HEK293 (cell line): Measurements from ENCODE around the gene NOC4L.

Source experiments
- BCL6B ChIP-seq: fragments of 450-650 bp; formaldehyde crosslinking; IDR thresholded peaks from 2 replicates; pipeline ENCODE4 v1.5.1; 2017; ENCODE audit warnings: missing biosample characterization, missing genetic modification characterization
- KLF1 ChIP-seq: fragments of 450-650 bp; formaldehyde crosslinking; IDR thresholded peaks from 2 replicates; pipeline ENCODE4 v1.5.1; 2016; ENCODE audit warnings: missing biosample characterization, missing genetic modification characterization
- OVOL3 ChIP-seq: fragments of 450-650 bp; formaldehyde crosslinking; IDR thresholded peaks from 2 replicates; pipeline ENCODE4 v1.5.1; 2016; ENCODE audit warnings: missing biosample characterization, missing genetic modification characterization
- SP3 ChIP-seq: fragments of 450-650 bp; formaldehyde crosslinking; IDR thresholded peaks from 2 replicates; pipeline ENCODE4 v1.5.1; 2016; ENCODE audit warnings: missing biosample characterization, missing genetic modification characterization
- SP7 ChIP-seq: fragments of 450-650 bp; formaldehyde crosslinking; IDR thresholded peaks from 2 replicates; pipeline ENCODE4 v1.5.1; 2016; ENCODE audit warnings: missing biosample characterization, missing genetic modification characterization
- ZBTB1 ChIP-seq: fragments of 450-650 bp; formaldehyde crosslinking; IDR thresholded peaks from 2 replicates; pipeline ENCODE4 v1.5.1; 2016; ENCODE audit warnings: missing biosample characterization, missing genetic modification characterization
- ZNF138 ChIP-seq: fragments of 450-650 bp; formaldehyde crosslinking; IDR thresholded peaks from 2 replicates; pipeline ENCODE4 v1.5.1; 2016; ENCODE audit warnings: missing biosample characterization, missing genetic modification characterization, borderline replicate concordance
- ZNF16 ChIP-seq: fragments of 450-650 bp; formaldehyde crosslinking; IDR thresholded peaks from 2 replicates; pipeline ENCODE4 v1.5.1; 2016; ENCODE audit warnings: low read depth, missing biosample characterization, missing genetic modification characterization
- ZNF169 ChIP-seq: fragments of 450-650 bp; formaldehyde crosslinking; IDR thresholded peaks from 2 replicates; pipeline ENCODE4 v1.5.1; 2016; ENCODE audit warnings: missing biosample characterization, missing genetic modification characterization
- ZNF175 ChIP-seq: fragments of 450-650 bp; formaldehyde crosslinking; IDR thresholded peaks from 2 replicates; pipeline ENCODE4 v1.5.1; 2016; ENCODE audit warnings: missing biosample characterization, missing genetic modification characterization
- ZNF18 ChIP-seq: fragments of 450-650 bp; formaldehyde crosslinking; IDR thresholded peaks from 2 replicates; pipeline ENCODE4 v1.5.1; 2016; ENCODE audit warnings: missing biosample characterization, missing genetic modification characterization
- ZNF266 ChIP-seq: fragments of 450-650 bp; formaldehyde crosslinking; IDR thresholded peaks from 2 replicates; pipeline ENCODE4 v1.5.1; 2016; ENCODE audit warnings: missing biosample characterization, missing genetic modification characterization, low read depth
- ZNF302 ChIP-seq: fragments of 450-650 bp; formaldehyde crosslinking; IDR thresholded peaks from 2 replicates; pipeline ENCODE4 v1.5.1; 2016; ENCODE audit warnings: missing biosample characterization, missing genetic modification characterization, low read depth
- ZNF398 ChIP-seq: fragments of 450-650 bp; formaldehyde crosslinking; IDR thresholded peaks from 2 replicates; pipeline ENCODE4 v1.5.1; 2017; ENCODE audit warnings: missing biosample characterization, missing genetic modification characterization
- ZNF488 ChIP-seq: fragments of 450-650 bp; formaldehyde crosslinking; IDR thresholded peaks from 2 replicates; pipeline ENCODE4 v1.5.1; 2016; ENCODE audit warnings: missing biosample characterization, missing genetic modification characterization
- ZNF544 ChIP-seq: fragments of 450-650 bp; formaldehyde crosslinking; IDR thresholded peaks from 2 replicates; pipeline ENCODE4 v1.5.0; 2017; ENCODE audit warnings: missing biosample characterization, missing genetic modification characterization
- ZNF660 ChIP-seq: fragments of 450-650 bp; IDR thresholded peaks from 2 replicates; pipeline ENCODE4 v1.5.1; 2018; ENCODE audit warnings: missing biosample characterization, mild to moderate bottlenecking, missing genetic modification characterization
- ZNF776 ChIP-seq: fragments of 450-650 bp; formaldehyde crosslinking; IDR thresholded peaks from 2 replicates; pipeline ENCODE4 v1.5.0; 2017; ENCODE audit warnings: missing biosample characterization, missing genetic modification characterization, borderline replicate concordance
- ZNF785 ChIP-seq: fragments of 450-650 bp; formaldehyde crosslinking; IDR thresholded peaks from 2 replicates; pipeline ENCODE4 v1.5.1; 2016; ENCODE audit warnings: missing biosample characterization, missing genetic modification characterization
- ZNF791 ChIP-seq: fragments of 450-650 bp; formaldehyde crosslinking; IDR thresholded peaks from 2 replicates; pipeline ENCODE4 v1.5.1; 2016; ENCODE audit warnings: missing biosample characterization, missing genetic modification characterization
- ZSCAN18 ChIP-seq: fragments of 450-650 bp; formaldehyde crosslinking; IDR thresholded peaks from 2 replicates; pipeline ENCODE4 v1.5.1; 2016; ENCODE audit warnings: missing biosample characterization, missing genetic modification characterization
- ZSCAN23 ChIP-seq: fragments of 450-650 bp; formaldehyde crosslinking; IDR thresholded peaks from 2 replicates; pipeline ENCODE4 v1.5.1; 2016; ENCODE audit warnings: missing biosample characterization, missing genetic modification characterization
- ZSCAN30 ChIP-seq: fragments of 450-650 bp; IDR thresholded peaks from 2 replicates; pipeline ENCODE4 v1.5.1; 2018; ENCODE audit warnings: missing biosample characterization, mild to moderate bottlenecking, missing genetic modification characterization, moderate library complexity
- ZSCAN5A ChIP-seq: fragments of 450-650 bp; formaldehyde crosslinking; IDR thresholded peaks from 2 replicates; pipeline ENCODE4 v1.5.1; 2016; ENCODE audit warnings: missing biosample characterization, missing genetic modification characterization

Gene NOC4L

GRCh38 chr12:132157733-132158409 lies 13.6 kb downstream of the NOC4L start (continued):
- 0 out of 2 replicates have a peak, but pooled peaks have one; percentile 35 for TF ChIP-seq ZNF169 (tag by site-specific recombination)
- TF ChIP-seq ZNF660 (tag by site-specific recombination), result no peak
- TF ChIP-seq ZSCAN18 (tag by site-specific recombination), result no peak
- peak; percentile 41; the same call in 1 of the 2 replicates for TF ChIP-seq OVOL3 (tag by site-specific recombination)
- no peak for TF ChIP-seq ZNF138
- TF ChIP-seq SP7 (tag by site-specific recombination), result no peak
- peak; percentile 62 for TF ChIP-seq ZNF785
- TF ChIP-seq ZNF266 (tag by site-specific recombination), result peak; percentile 44; the same call in 1 of the 2 replicates
- TF ChIP-seq ZNF398 (tag by site-specific recombination), result peak; percentile 22; the same call in 1 of the 2 replicates
- TF ChIP-seq ZSCAN30 (tag by site-specific recombination), result no peak
- TF ChIP-seq ZNF16 (tag by site-specific recombination), result no peak
- TF ChIP-seq ZNF488 (tag by site-specific recombination), result peak; percentile 15; the same call in 1 of the 2 replicates
- peak; percentile 30; the same call in 1 of the 2 replicates for TF ChIP-seq ZNF302
- 0 out of 2 replicates have a peak, but pooled peaks have one; percentile 18 for TF ChIP-seq ZNF175
- TF ChIP-seq ZBTB1, result no peak
- 0 out of 2 replicates have a peak, but pooled peaks have one; percentile 7 for TF ChIP-seq BCL6B
- TF ChIP-seq ZNF544 (tag by site-specific recombination), result 0 out of 2 replicates have a peak, but pooled peaks have one; percentile 21
- TF ChIP-seq KLF1 (tag by site-specific recombination), result peak; percentile 13
- peak; percentile 88; the same call in 1 of the 2 replicates for TF ChIP-seq ZNF776
- peak; percentile 10; the same call in 1 of the 2 replicates for TF ChIP-seq ZNF791 (tag by site-specific recombination)
- TF ChIP-seq ZSCAN23 (tag by site-specific recombination), result peak; percentile 25; the same call in 1 of the 2 replicates
- no peak for TF ChIP-seq SP3
- TF ChIP-seq ZSCAN5A (tag by site-specific recombination), result 0 out of 2 replicates have a peak, but pooled peaks have one; percentile 14
- TF ChIP-seq ZNF18 (tag by site-specific recombination), result peak; percentile 74
- TF ChIP-seq, all 188 proteins: peak for 27
